Stomach smooth muscle (tissue), 2 donors: Measurements from ENCODE around the gene RTN4RL1.

Experiments
- H3K27ac ChIP-seq: one replicate; pipeline ENCODE4 v1.7.0; 2013; ENCODE audit warnings: mild to moderate bottlenecking, low read length, inconsistent platforms
- H3K27me3 ChIP-seq, 2 donors: one replicate each; pipeline ENCODE4 v1.7.0; 2013; ENCODE audit warnings: low read length in 2 of 2; ENCODE audit not compliant: insufficient read depth in 2 of 2, control insufficient read depth in 1 of 2
- H3K36me3 ChIP-seq, 2 donors: one replicate each; pipeline ENCODE4 v1.7.0; 2013; ENCODE audit warnings: low read length in 2 of 2; ENCODE audit not compliant: control insufficient read depth in 2 of 2, insufficient read depth in 2 of 2
- H3K4me1 ChIP-seq: one replicate; pipeline ENCODE4 v1.7.0; 2013; ENCODE audit warnings: low read length; ENCODE audit not compliant: control insufficient read depth, insufficient read depth
- H3K4me3 ChIP-seq, 2 donors: one replicate each; pipeline ENCODE4 v1.7.0; 2013; ENCODE audit warnings: low read length in 2 of 2
- H3K9ac ChIP-seq, 2 donors: one replicate each; pipeline ENCODE4 v1.7.0; 2013; ENCODE audit warnings: low read length in 2 of 2, mild to moderate bottlenecking in 1 of 2
- H3K9me3 ChIP-seq, 2 donors: one replicate each; pipeline ENCODE4 v1.7.0; 2013; ENCODE audit warnings: low read length in 2 of 2; ENCODE audit not compliant: control insufficient read depth in 2 of 2
- donor health status: healthy.
- donor health status: Pancreatic carcinoma.

The RTN4RL1 gene

GRCh38 chr17:1931844-1932579 is 93.1 kb downstream of the RTN4RL1 start:
- H3K9ac ChIP-seq: no peak overlapping the region
- H3K4me1 ChIP-seq: peaks cover 10% of the 10 kb centered on the region
- H3K36me3 ChIP-seq: no peaks in the 10 kb centered on the region
- no peaks in the 10 kb centered on the region for H3K9me3 ChIP-seq
- peak overlapping the region in 1 of 2 donors; percentile 40 for H3K4me3 ChIP-seq
- no peaks in the 10 kb centered on the region for H3K27me3 ChIP-seq
- no peak overlapping the region for H3K27ac ChIP-seq

- H3K27ac ChIP-seq: no peak overlapping the region
- H3K36me3 ChIP-seq: no peaks in the 10 kb centered on the region
- H3K9ac ChIP-seq: no peak overlapping the region
- no peaks in the 10 kb centered on the region for H3K9me3 ChIP-seq
- H3K4me3 ChIP-seq: no peak overlapping the region
- peaks cover 10% of the 10 kb centered on the region for H3K4me1 ChIP-seq
- H3K27me3 ChIP-seq: no peaks in the 10 kb centered on the region
These were observed 94.8 kb downstream of the RTN4RL1 start for GRCh38 chr17:1930337-1930645.

GRCh38 chr17:1928976-1929375 is 96.2 kb downstream of the RTN4RL1 start:
- H3K4me3 ChIP-seq: no peak overlapping the region
- H3K27ac ChIP-seq: no peak overlapping the region
- no peaks in the 10 kb centered on the region for H3K36me3 ChIP-seq
- no peaks in the 10 kb centered on the region for H3K27me3 ChIP-seq
- peaks cover 10% of the 10 kb centered on the region for H3K4me1 ChIP-seq
- H3K9ac ChIP-seq: no peak overlapping the region
- no peaks in the 10 kb centered on the region for H3K9me3 ChIP-seq

GRCh38 chr17:1920948-1921351 is 104.2 kb downstream of the RTN4RL1 start:
- no peak overlapping the region for H3K4me3 ChIP-seq
- H3K9ac ChIP-seq: no peak overlapping the region
- no peaks in the 10 kb centered on the region for H3K4me1 ChIP-seq
- H3K27me3 ChIP-seq: peaks cover 4 to 11% of the 10 kb centered on the region in 2 donors
- H3K36me3 ChIP-seq: no peaks in the 10 kb centered on the region
- H3K9me3 ChIP-seq: no peaks in the 10 kb centered on the region
- no peak overlapping the region for H3K27ac ChIP-seq

GRCh38 chr17:1919201-1919600 is 105.9 kb downstream of the RTN4RL1 start:
- H3K4me1 ChIP-seq: no peaks in the 10 kb centered on the region
- H3K4me3 ChIP-seq: no peak overlapping the region
- H3K9me3 ChIP-seq: no peaks in the 10 kb centered on the region
- no peaks in the 10 kb centered on the region for H3K36me3 ChIP-seq
- H3K9ac ChIP-seq: no peak overlapping the region
- peaks cover 6 to 14% of the 10 kb centered on the region in 2 donors for H3K27me3 ChIP-seq
- no peak overlapping the region for H3K27ac ChIP-seq

- H3K9me3 ChIP-seq: no peaks in the 10 kb centered on the region
- no peaks in the 10 kb centered on the region for H3K36me3 ChIP-seq
- H3K4me3 ChIP-seq: no peak overlapping the region
- H3K27ac ChIP-seq: no peak overlapping the region
- H3K4me1 ChIP-seq: no peaks in the 10 kb centered on the region
- H3K9ac ChIP-seq: no peak overlapping the region
- H3K27me3 ChIP-seq: peaks cover 11 to 14% of the 10 kb centered on the region in 2 donors
These were observed 106.6 kb downstream of the RTN4RL1 start for GRCh38 chr17:1918346-1919162.

GRCh38 chr17:1916963-1917715 is 108.0 kb downstream of the RTN4RL1 start:
- Histone ChIP-seq H3K9ac (no peak overlapping the region), H3K36me3 (no peaks in the 10 kb centered on the region), H3K27me3 (peaks cover 22 to 26% of the 10 kb centered on the region in 2 donors), H3K27ac (no peak overlapping the region), H3K4me1 (no peaks in the 10 kb centered on the region), H3K9me3 (no peaks in the 10 kb centered on the region), H3K4me3 (no peak overlapping the region)

- H3K27ac ChIP-seq: no peak overlapping the region
- no peaks in the 10 kb centered on the region for H3K4me1 ChIP-seq
- H3K9ac ChIP-seq: no peak overlapping the region
- peaks cover 27 to 29% of the 10 kb centered on the region in 2 donors for H3K27me3 ChIP-seq
- H3K9me3 ChIP-seq: no peaks in the 10 kb centered on the region
- no peak overlapping the region for H3K4me3 ChIP-seq
- H3K36me3 ChIP-seq: no peaks in the 10 kb centered on the region
These were observed 108.8 kb downstream of the RTN4RL1 start for GRCh38 chr17:1916316-1916715.

GRCh38 chr17:1915889-1916288 is 109.2 kb downstream of the RTN4RL1 start:
- Histone ChIP-seq H3K4me3 (no peak overlapping the region), H3K27me3 (peaks cover 28 to 29% of the 10 kb centered on the region in 2 donors), H3K9ac (no peak overlapping the region), H3K4me1 (no peaks in the 10 kb centered on the region), H3K36me3 (no peaks in the 10 kb centered on the region), H3K27ac (no peak overlapping the region), H3K9me3 (no peaks in the 10 kb centered on the region)

- no peak overlapping the region for H3K9ac ChIP-seq
- H3K9me3 ChIP-seq: no peaks in the 10 kb centered on the region
- H3K4me1 ChIP-seq: no peaks in the 10 kb centered on the region
- H3K4me3 ChIP-seq: no peak overlapping the region
- H3K27ac ChIP-seq: no peak overlapping the region
- no peaks in the 10 kb centered on the region for H3K36me3 ChIP-seq
- peaks cover 34 to 36% of the 10 kb centered on the region in 2 donors for H3K27me3 ChIP-seq
These were observed 110.5 kb downstream of the RTN4RL1 start for GRCh38 chr17:1914661-1915083.
